Hematopoietic multipotent progenitor cell (in vitro differentiated cells): ENCODE data around the gene ZNF225. TPM values are rescaled to one million over a fixed set of nuclear protein-coding genes. Genes with fewer than 3 reads are reported as not detected.
"Not testable (repeated sequence)": the region's sequence is repeated elsewhere in the genome, so short reads cannot be mapped to it uniquely, and the experiment has no call there.

Source experiments
- DNase-seq, 3 donors: peaks; one replicate each; pipeline ENCODE4 v3.0.0-alpha.2; 2011 to 2015; ENCODE audit warnings: low read depth in 2 of 3, low spot score in 2 of 3
- total RNA-seq: library from RNA; depleted of rRNA; stranded (reverse); fragments of >200 nt; gene quantifications from one replicate; pipeline ENCODE4 v1.2.3, GENCODE V29; 2012

Gene ZNF225
- total RNA-seq, result 1.9 TPM

GRCh38 chr19:44113138-44113783 is at the start of gene ZNF225:
TSS of gene ZNF225 (plus strand) at chr19:44113399. CDS start at chr19:44115828, 2,429 bp downstream.
- DNase-seq, result peak; percentile 53 to 95 (median 94)

DNA sequence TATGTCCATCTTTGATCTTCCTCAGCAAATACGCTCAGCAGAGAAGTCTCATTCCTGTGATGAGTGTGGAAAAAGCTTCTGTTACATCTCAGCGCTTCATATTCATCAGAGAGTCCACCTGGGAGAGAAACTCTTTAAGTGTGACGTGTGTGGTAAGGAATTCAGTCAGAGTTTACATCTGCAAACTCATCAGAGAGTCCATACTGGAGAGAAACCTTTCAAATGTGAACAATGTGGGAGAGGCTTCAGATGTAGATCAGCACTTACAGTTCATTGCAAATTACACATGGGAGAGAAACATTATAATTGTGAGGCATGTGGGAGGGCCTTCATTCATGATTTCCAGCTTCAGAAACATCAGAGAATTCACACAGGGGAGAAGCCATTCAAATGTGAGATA is 46.9 kb upstream of the ZNF225 start:
- DNase-seq, result no peak

DNA sequence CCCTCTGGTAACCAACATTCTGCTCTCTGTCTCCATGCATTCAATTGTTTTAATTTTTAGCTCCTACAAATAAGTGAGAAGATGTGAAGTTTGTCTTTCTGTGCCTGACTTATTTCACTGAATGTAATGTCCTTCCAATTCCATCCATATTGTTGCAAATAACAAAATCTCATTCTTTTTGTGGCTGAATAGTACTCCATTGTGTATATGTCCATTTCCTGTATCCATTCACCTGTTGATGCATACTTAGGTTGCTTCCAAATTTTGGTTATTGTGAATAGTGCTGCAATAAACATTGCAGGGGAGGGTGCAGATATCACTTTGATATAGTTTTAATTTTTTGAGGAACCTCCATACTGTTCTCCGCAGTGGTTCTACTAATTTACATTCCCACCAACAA is 43.8 kb upstream of the ZNF225 start:
- no peak for DNase-seq

GRCh38 chr19:44071824-44072542 is 41.2 kb upstream of the ZNF225 start, which contains the start of gene ZNF284:
TSS of gene ZNF284 (plus strand) at chr19:44072159. CDS start at chr19:44076390, 4,231 bp downstream.
- peak; percentile 61 to 94 (median 90) for DNase-seq

DNA sequence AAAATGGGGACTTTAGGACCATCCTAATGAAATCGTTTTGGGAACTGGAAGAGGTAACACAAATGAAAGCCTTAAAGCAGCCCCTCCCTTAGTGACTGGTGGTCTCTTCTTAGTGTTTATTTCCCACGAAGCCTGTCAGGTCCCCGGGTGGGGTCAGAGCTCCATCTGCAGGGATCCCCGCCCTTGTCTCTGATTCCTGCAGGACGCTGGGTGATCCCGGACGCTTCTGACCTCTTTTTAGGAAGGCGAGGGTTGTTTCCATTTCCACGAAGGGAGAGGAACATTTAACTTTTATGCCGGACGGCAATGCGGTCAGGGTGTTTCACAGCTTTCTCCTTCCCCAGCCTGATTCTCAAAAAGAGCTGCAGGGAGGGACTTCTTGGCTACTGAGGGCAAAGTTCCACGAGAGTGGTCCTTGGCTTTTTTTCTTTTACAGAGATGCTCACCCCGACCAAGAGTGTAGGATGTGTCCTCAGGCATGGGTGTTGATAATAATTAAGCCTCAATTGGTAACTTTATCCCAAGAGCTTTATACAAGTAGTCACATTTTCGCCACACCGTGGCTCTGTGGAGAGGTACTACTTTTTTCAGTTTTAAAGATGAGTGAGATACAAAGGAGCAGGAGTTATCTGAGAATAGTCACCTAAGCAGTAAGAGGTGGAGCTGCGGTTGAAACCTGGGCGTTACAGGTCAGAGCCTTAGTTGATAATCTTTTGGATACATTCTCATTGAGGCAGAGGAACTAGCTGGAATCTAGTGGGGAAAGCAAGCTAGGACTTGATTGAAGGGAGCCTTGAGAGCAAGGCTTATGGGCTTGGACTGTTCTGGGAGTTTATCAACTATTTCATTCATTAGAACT is 40.4 kb upstream of the ZNF225 start:
- DNase-seq, result no peak

DNA sequence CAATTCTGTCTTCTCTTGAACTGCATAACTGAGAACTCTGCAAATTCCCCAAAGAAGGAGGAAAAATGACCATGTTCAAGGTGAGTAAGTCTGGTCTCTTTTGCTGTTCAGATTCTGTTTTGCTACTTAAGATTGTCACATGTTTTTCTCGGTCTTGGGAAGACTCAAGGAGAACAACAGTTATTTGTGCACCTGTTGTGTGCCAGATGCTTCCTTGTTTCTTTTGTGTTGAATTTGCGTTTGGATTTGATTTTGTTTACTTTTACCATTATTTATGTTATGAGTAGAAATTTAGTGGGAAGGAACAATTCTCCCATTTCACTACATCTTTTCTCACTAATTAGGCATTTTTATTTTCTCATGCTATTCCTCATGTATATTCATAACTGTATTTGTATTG is 36.9 kb upstream of the ZNF225 start:
- DNase-seq, result no peak

DNA sequence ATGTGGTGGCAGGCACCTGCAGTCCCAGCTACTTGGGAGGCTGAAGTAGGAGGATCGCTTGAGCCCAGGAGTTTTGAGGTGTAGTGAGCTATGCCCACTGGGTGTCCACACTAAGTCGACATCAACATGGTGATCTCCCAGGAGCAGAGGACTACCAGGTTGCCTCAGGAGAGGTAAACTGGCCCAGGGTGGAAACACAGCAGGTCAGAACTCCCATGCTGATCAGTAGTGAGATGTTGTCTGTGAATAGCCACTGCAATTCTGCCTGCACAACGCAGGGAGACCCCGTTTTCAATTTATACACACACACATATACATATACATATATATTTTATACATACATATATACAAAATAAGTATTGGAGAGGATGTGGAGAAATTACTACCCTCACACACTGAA is 21.1 kb upstream of the ZNF225 start:
- no peak for DNase-seq

- DNase-seq, result peak in 2 of 3 donors; percentile 89 to 93
Observed at GRCh38 chr19:44093931-44094765, 19.1 kb upstream of the ZNF225 start, which contains the start of gene ZNF224. TSS of gene ZNF224 (plus strand) at chr19:44094361. CDS start at chr19:44097874, 3,513 bp downstream.

GRCh38 chr19:44107751-44108150 is 5.4 kb upstream of the ZNF225 start:
- DNase-seq, result no peak

GRCh38 chr19:44109458-44109857 is 3.7 kb upstream of the ZNF225 start:
- no peak for DNase-seq

DNA sequence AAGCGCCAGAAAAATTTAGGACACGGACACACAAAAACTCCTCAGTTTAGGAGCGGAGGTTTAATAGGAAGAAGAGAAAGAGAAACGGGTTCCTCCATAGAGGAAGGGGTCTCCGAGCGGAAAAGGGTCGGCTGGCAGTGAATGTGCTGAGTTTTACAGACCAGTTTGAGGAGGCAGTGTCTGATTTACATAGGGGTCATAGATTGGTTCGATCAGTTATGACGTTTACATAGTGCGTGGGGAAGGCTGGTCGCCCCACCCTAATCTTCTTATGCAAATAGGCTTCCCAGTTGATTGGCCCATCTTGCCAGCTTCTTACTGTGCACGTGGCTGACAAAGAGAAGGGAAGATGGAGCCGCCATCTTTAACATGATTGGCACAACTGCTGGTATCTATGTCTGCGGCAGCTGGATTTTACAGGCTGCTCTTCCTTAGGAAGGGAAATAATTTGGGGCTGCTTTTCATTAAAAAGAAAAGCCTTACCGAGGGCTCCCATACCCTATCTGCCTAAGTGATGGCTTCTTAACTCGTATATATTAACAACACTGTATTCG is 1.2 kb upstream of the ZNF225 start:
- DNase-seq, result peak in 2 of 3 donors; percentile 48 to 64

DNA sequence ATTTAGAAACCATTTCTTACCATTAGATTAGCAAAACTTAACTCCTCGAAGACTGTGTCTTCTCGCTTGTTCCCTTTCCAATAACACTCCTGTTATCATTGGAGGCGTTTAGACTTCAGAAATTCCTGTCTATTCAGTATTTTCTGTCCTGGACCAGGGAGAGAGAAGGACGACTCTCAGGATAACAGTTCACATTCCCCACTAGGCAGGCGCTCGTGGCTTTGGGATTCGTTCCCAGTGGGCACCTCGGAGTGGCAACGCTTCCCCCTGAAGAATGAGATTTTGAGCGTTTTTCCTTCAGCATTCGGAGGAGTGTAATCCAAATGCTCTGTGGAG is 429 bp upstream of the ZNF225 start:
- DNase-seq, result peak in 1 of 3 donors; percentile 0

GRCh38 chr19:44113784-44114390 is 688 bp downstream of the ZNF225 start:
- DNase-seq, result no peak

- DNase-seq, result not testable (repeated sequence)
Observed at GRCh38 chr19:44121162-44121561, 8.0 kb downstream of the ZNF225 start.

- DNase-seq, result no peak
Observed at GRCh38 chr19:44131955-44132354, 18.8 kb downstream of the ZNF225 start.

- peak in 2 of 3 donors; percentile 85 to 87 for DNase-seq
Observed at GRCh38 chr19:44141191-44142058, 28.2 kb downstream of the ZNF225 start, which contains the start of gene ZNF234. TSS of gene ZNF234 (plus strand) at chr19:44141554. CDS start at chr19:44144633, 3,079 bp downstream.

DNA sequence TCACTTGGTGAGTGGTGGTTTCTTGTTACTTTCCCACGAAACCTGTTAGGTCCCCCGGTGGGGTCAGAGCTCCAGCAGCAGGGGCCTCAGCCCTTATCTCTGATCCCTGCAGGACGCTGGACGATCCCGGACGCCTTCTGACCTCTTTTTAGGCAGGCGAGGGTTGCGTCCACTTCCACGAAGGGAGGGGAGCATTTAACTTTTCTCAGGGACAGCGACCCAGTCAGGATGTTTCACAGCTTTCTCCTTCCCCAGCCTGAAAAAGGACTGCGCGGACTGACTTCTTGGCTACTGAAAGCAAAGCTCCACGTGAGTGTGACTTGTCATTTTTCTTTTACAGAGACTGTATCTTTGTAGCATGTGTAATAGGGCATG is 28.8 kb downstream of the ZNF225 start:
- DNase-seq, result no peak

DNA sequence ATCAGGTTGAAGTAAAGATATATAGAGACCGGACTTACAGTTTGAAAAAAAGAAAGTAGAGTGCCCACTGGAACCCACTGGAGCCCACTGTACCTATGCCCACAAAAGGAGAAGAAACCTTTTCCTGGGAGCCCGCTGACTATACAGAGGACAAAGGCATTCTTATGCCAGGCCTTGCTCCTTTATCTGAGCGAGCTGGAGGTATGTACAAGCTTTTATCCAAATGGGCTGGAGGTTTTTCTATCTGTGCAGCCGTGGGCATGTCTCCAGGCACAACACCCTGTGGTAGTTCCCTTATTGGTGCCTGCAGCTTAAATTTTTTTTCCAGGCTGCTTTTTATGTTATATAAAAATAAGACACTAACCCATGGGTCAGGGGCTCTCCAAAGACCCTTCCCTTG is 36.6 kb downstream of the ZNF225 start:
- DNase-seq, result no peak

DNA sequence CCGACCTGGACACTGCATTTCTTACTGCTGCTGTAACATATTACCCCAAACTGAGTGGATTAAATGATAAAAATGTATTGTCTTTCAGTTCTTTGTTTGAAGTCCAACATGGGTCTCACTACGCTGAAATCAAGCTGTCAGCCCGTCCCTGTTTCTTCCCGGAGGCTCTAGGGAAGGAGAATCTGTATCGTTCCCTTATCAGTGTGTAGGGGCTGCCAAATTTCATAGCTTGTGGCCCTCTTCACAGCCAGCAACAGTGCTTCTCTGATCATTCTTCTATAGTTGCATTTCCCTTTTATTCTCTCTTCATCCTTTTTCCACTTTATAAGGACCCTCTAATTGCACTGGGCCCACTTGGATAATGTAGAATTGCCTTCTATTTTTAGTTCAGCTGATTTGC is 38.3 kb downstream of the ZNF225 start:
- no peak for DNase-seq
